GM18498 (cell line): ENCODE data around the gene KCNAB1.
"Not testable (repeated sequence)": the region's sequence is repeated elsewhere in the genome, so short reads cannot be mapped to it uniquely, and the experiment has no call there.

ENCODE experiments used
- ATAC-seq: cut with Tn5 transposase; IDR thresholded peaks from one replicate; pipeline ENCODE4 v1.9.1; 2021; ENCODE audit warnings: mild to moderate bottlenecking, moderate library complexity; ENCODE audit not compliant: unreplicated experiment

KCNAB1 gene

GRCh38 chr3:156216216-156216615, 95.8 kb downstream of the KCNAB1 start:
- ATAC-seq: no peak

GRCh38 chr3:156216852-156217251, 96.5 kb downstream of the KCNAB1 start:
- no peak for ATAC-seq

GRCh38 chr3:156217674-156218352, 97.4 kb downstream of the KCNAB1 start:
- no peak for ATAC-seq

- ATAC-seq: no peak
Measured at GRCh38 chr3:156218353-156218744, 98.0 kb downstream of the KCNAB1 start.

GRCh38 chr3:156222381-156222780, 102.0 kb downstream of the KCNAB1 start:
- ATAC-seq: not testable (repeated sequence)

GRCh38 chr3:156224046-156224445, 103.7 kb downstream of the KCNAB1 start:
- not testable (repeated sequence) for ATAC-seq

- ATAC-seq: no peak
Measured at GRCh38 chr3:156226676-156227420, 106.5 kb downstream of the KCNAB1 start.

- no peak for ATAC-seq
Measured at GRCh38 chr3:156227704-156228103, 107.3 kb downstream of the KCNAB1 start.

- ATAC-seq: no peak
Measured at GRCh38 chr3:156230278-156230900, 110.0 kb downstream of the KCNAB1 start.

GRCh38 chr3:156231221-156231620, 110.8 kb downstream of the KCNAB1 start:
- ATAC-seq: not testable (repeated sequence)

- ATAC-seq: no peak
Measured at GRCh38 chr3:156233876-156234275, 113.5 kb downstream of the KCNAB1 start.

- no peak for ATAC-seq
Measured at GRCh38 chr3:156236556-156237260, 116.3 kb downstream of the KCNAB1 start.

- no peak for ATAC-seq
Measured at GRCh38 chr3:156240642-156241041, 120.3 kb downstream of the KCNAB1 start.

GRCh38 chr3:156246961-156247725, 126.8 kb downstream of the KCNAB1 start:
- no peak for ATAC-seq

- ATAC-seq: no peak
Measured at GRCh38 chr3:156250550-156250949, 130.2 kb downstream of the KCNAB1 start.

GRCh38 chr3:156251424-156251823, 131.0 kb downstream of the KCNAB1 start:
- ATAC-seq: no peak

- no peak for ATAC-seq
Measured at GRCh38 chr3:156252656-156253055, 132.3 kb downstream of the KCNAB1 start.

GRCh38 chr3:156253150-156253549, 132.8 kb downstream of the KCNAB1 start:
- ATAC-seq: peak; percentile 85

GRCh38 chr3:156256256-156256655, 135.9 kb downstream of the KCNAB1 start:
- no peak for ATAC-seq

GRCh38 chr3:156256945-156257344, 136.6 kb downstream of the KCNAB1 start:
- ATAC-seq: no peak

GRCh38 chr3:156258301-156258700, 137.9 kb downstream of the KCNAB1 start:
- no peak for ATAC-seq
